Neural progenitor cell (in vitro differentiated cells): Measurements from ENCODE around the gene SCGN.
"Not testable (repeated sequence)": the region's sequence is repeated elsewhere in the genome, so short reads cannot be mapped to it uniquely, and the experiment has no call there.

Experiments used
- CTCF ChIP-seq: fragments of 200-600 bp; sonication (generic); IDR thresholded peaks from 2 replicates; pipeline ENCODE4 v1.5.1; 2017; ENCODE audit warnings: antibody characterized with exemption, mild to moderate bottlenecking
- EZH2 ChIP-seq: fragments of 200-600 bp; sonication (generic); IDR thresholded peaks from 2 replicates; pipeline ENCODE4 v1.6.1; 2017; ENCODE audit warnings: antibody characterized with exemption, mild to moderate bottlenecking, moderate library complexity
- EZH2phosphoT487 ChIP-seq: fragments of 200-600 bp; sonication (generic); IDR thresholded peaks from 2 replicates; pipeline ENCODE4 v1.6.1; 2017; ENCODE audit warnings: antibody characterized with exemption

DNA sequence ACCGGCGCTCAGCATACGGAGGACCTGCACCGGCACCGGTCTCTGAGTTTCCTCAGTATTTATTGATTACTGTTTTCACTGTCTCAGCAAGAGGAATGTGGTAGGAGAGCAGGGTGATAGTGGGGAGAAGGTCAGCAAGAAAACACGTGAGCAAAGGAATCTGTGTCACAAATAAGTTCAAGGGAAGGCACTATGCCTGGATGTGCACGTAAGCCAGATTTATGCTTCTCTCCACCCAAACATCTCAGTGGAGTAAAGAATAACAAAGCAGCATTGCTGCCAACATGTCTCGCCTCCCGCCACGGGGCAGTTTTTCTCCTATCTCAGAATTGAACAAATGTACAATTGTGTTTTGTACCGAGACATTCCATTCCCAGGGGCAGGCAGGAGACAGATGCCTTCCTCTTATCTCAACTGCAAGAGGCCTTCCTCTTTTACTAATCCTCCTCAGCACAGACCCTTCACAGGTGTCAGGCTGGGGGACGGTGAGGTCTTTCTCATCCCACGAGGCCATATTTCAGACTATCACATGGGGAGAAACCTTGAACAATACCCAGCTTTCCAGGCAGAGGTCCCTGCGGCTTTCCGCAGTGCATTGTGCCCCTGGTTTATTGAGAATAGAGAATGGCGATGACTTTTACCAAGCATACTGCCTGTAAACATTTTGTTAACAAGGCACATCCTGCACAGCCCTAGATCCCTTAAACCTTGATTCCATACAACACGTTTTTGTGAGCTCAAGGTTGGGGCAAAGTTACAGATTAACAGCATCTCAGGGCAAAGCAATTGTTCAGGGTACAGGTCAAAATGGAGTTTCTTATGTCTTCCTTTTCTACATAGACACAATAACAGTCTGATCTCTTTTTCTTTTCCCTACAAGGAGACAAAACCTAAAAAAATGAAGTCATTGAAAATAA is 96.8 kb downstream of the SCGN start:
- TF ChIP-seq CTCF, EZH2, EZH2phosphoT487: not testable (repeated sequence)
